ENCODE data around the gene AP5M1.

The AP5M1 gene

GRCh38 chr14:57346741-57347140 is 78.0 kb downstream of the AP5M1 start:
- no peaks in the 10 kb centered on the region for H3K36me3 ChIP-seq
- no peak for TF ChIP-seq Cebpa-rat (IDR thresholded peaks at IDR 0.05)
- no peaks in the 10 kb centered on the region for H3K27me3 ChIP-seq
- no peaks in the 10 kb centered on the region for H4K20me1 ChIP-seq
- no peak overlapping the region for H3K4me3 ChIP-seq
- no peak overlapping the region for H3K9ac ChIP-seq
- no peaks in the 10 kb centered on the region for H3K4me1 ChIP-seq
- H3K4me2 ChIP-seq = no peak overlapping the region
- no peak overlapping the region for H3K27ac ChIP-seq
- no peaks in the 10 kb centered on the region for H3K9me3 ChIP-seq

Measured in BLaER1 (cell line).